Osteocyte (in vitro differentiated cells): ENCODE measurements around the gene PCCA. TPM values are rescaled to one million over a fixed set of nuclear protein-coding genes. Genes with fewer than 3 reads are reported as not detected.

Source experiments
- DNase-seq: peaks from one replicate; pipeline ENCODE4 v3.0.0; 2021; ENCODE audit warnings: mixed read lengths; ENCODE audit not compliant: unreplicated experiment; ENCODE audit errors: extremely low spot score
- H3K27ac Mint-ChIP-seq: one replicate; pipeline ENCODE4 v1.8.0; 2021; ENCODE audit warnings: mild to moderate bottlenecking, mixed read lengths; ENCODE audit not compliant: unreplicated experiment
- H3K27me3 Mint-ChIP-seq: one replicate; pipeline ENCODE4 v1.8.0; 2021; ENCODE audit warnings: mixed read lengths; ENCODE audit not compliant: unreplicated experiment
- H3K36me3 Mint-ChIP-seq: one replicate; pipeline ENCODE4 v1.8.0; 2021; ENCODE audit warnings: mixed read lengths; ENCODE audit not compliant: unreplicated experiment
- H3K4me1 Mint-ChIP-seq: one replicate; pipeline ENCODE4 v1.8.0; 2021; ENCODE audit warnings: mixed read lengths; ENCODE audit not compliant: unreplicated experiment
- H3K4me3 Mint-ChIP-seq: one replicate; pipeline ENCODE4 v1.8.0; 2021; ENCODE audit warnings: mild to moderate bottlenecking, moderate library complexity, mixed read lengths; ENCODE audit not compliant: unreplicated experiment
- H3K9me3 Mint-ChIP-seq: one replicate; pipeline ENCODE4 v1.8.0; 2021; ENCODE audit warnings: mixed read lengths; ENCODE audit not compliant: unreplicated experiment
- total RNA-seq: library from RNA; stranded (reverse); gene quantifications from 2 replicates; pipeline ENCODE4 v1.2.1, GENCODE V29; 2021
- TF ChIP-seq, protein P1 (sequence below): fragments of 200-600 bp; sonication (generic); IDR thresholded peaks from 2 replicates; pipeline ENCODE4 v1.5.0; 2021; ENCODE audit warnings: antibody characterized with exemption, mild to moderate bottlenecking, moderate library complexity

PCCA gene
- total RNA-seq, 1 donor from 2014 or later = 33.7 TPM

DNA sequence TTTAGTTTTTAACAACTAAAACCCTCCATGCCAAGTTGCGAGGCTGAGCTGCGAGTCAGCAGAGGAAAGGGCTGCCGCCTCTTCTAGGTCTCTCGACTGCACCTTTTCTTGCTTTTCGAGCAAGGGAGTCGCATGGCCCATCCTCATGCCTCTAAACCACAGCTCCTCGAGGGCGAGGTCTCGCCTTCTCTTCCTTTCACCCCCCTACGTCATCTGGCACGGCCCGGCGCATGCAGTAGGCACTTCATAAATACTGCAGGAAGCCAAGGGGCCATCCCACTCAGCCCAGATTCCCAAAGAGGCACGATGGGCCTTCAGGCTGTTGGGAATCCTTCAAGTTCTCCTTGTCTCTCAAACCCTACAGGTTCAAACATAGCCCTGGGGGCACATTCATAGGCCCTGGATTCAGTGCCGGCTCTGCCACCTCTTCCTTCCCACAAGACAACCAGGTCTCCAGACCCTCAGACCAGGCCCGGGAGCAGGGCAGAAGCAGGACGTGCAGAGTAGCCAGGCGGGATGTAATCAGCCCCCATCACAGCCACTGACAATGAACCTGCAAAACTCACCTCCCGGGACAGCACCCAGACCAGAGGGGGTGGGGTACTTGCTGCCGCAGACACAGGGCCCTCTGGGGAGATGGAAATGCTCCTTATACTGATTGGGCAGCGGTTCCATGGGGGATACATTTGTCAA is 458.0 kb downstream of the PCCA start:
- no peaks in the 10 kb centered on the region for H3K9me3 Mint-ChIP-seq
- peaks cover 73% of the 10 kb centered on the region for H3K4me1 Mint-ChIP-seq
- DNase-seq = no peak
- no peak overlapping the region for H3K4me3 Mint-ChIP-seq
- no peaks in the 10 kb centered on the region for H3K36me3 Mint-ChIP-seq
- peak overlapping the region; percentile 89 for H3K27ac Mint-ChIP-seq
- no peaks in the 10 kb centered on the region for H3K27me3 Mint-ChIP-seq
- TF ChIP-seq, protein P1, sequence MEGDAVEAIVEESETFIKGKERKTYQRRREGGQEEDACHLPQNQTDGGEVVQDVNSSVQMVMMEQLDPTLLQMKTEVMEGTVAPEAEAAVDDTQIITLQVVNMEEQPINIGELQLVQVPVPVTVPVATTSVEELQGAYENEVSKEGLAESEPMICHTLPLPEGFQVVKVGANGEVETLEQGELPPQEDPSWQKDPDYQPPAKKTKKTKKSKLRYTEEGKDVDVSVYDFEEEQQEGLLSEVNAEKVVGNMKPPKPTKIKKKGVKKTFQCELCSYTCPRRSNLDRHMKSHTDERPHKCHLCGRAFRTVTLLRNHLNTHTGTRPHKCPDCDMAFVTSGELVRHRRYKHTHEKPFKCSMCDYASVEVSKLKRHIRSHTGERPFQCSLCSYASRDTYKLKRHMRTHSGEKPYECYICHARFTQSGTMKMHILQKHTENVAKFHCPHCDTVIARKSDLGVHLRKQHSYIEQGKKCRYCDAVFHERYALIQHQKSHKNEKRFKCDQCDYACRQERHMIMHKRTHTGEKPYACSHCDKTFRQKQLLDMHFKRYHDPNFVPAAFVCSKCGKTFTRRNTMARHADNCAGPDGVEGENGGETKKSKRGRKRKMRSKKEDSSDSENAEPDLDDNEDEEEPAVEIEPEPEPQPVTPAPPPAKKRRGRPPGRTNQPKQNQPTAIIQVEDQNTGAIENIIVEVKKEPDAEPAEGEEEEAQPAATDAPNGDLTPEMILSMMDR = no peak

DNA sequence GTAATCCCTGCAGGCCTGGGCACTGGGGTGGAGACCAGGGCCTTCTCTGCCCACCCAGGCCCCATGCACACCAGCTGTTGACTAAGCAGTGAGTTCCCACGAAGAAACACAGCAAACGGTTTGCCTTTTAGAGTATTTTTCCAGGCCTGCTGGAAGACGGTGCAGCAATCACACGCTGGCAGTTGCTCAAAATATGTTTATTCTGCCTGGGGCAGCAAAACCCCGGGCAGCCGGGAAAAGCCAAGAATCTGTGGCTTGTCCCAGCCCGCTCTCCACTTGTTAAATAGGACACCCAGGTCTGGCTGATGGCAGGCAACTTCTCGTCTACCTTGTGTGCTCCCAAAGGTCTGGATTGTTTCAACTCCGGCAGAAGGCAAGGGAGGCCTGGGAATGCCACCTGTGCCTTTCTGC is 458.9 kb downstream of the PCCA start:
- TF ChIP-seq, protein P1 = no peak
- Mint-ChIP-seq H3K27ac (peak overlapping the region; percentile 89), H3K4me3 (peak overlapping the region; percentile 8), H3K9me3 (no peaks in the 10 kb centered on the region), H3K27me3 (no peaks in the 10 kb centered on the region), H3K4me1 (peaks cover 66% of the 10 kb centered on the region), H3K36me3 (no peaks in the 10 kb centered on the region)
- peak; percentile 85 for DNase-seq

DNA sequence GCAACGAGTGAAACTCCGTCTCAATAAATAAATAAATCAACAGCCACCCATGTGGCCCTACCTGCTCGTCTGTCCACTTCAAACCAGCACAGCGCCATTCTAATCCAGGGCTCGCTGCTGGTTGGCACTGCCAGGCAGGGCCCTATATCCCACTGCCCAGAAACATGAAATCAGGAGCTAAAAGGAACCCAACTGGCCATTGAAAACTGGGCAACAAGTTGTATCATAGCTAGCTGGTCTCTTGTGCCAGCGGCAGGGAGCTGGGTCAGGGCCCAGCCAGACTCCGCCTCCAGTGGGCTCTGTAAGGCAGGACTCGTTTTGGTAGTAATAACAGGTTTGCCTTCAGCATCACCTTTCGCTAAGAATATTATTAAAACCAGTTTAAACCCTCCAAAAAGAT is 460.4 kb downstream of the PCCA start:
- no peaks in the 10 kb centered on the region for H3K27me3 Mint-ChIP-seq
- TF ChIP-seq, protein P1 = no peak
- H3K27ac Mint-ChIP-seq = no peak overlapping the region
- peak; percentile 38 for DNase-seq
- peaks cover under 1% of the 10 kb centered on the region for H3K9me3 Mint-ChIP-seq
- no peaks in the 10 kb centered on the region for H3K36me3 Mint-ChIP-seq
- peaks cover 53% of the 10 kb centered on the region for H3K4me1 Mint-ChIP-seq
- no peak overlapping the region for H3K4me3 Mint-ChIP-seq

DNA sequence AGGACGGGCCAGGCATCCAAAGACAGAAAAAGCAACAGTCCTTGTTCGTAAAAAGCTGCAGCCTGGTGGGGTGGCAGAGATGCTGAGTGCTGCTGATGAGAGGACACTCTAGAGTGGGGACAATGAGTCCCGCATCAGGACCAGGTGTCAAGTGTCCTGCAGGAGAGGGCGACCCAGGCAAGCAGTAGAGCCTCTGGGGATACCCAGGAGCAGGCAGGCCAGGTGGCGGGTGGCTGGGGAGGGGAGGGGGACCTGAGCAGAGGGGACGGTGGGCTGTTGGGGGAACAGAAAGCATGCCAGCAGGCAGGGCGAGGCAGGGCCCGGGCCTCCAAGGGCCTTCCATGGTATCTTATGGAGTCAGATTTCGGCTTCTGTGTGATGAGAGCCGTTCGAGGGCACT is 463.9 kb downstream of the PCCA start:
- H3K4me3 Mint-ChIP-seq = no peak overlapping the region
- no peak overlapping the region for H3K27ac Mint-ChIP-seq
- H3K27me3 Mint-ChIP-seq = no peaks in the 10 kb centered on the region
- H3K36me3 Mint-ChIP-seq = peaks cover 9% of the 10 kb centered on the region
- TF ChIP-seq, protein P1 = no peak
- H3K4me1 Mint-ChIP-seq = peaks cover 19% of the 10 kb centered on the region
- peak; percentile 65 for DNase-seq
- peaks cover 6% of the 10 kb centered on the region for H3K9me3 Mint-ChIP-seq

DNA sequence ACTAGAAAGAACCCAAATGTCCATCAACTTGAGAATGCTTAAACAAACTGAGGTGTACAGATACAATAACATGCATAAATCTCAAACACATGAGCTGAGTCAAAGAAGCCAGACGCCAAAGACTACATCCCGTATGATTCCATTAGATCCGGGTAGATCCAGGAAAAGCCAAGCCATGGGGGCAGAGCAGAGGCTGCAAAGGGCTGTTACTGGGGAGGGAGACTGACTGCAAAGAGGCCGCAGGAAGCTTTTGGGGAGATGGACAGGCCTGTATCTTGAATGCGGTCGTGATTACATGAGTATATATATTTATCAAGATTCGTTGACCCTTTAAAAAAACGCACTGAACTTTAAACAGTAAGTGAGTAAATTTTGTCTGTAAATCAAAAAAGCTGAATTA is 471.0 kb downstream of the PCCA start:
- no peaks in the 10 kb centered on the region for H3K27me3 Mint-ChIP-seq
- peaks cover under 1% of the 10 kb centered on the region for H3K9me3 Mint-ChIP-seq
- TF ChIP-seq, protein P1 = no peak
- H3K4me3 Mint-ChIP-seq = no peak overlapping the region
- no peak overlapping the region for H3K27ac Mint-ChIP-seq
- H3K4me1 Mint-ChIP-seq = peaks cover 5% of the 10 kb centered on the region
- DNase-seq = peak; percentile 64
- H3K36me3 Mint-ChIP-seq = peaks cover 4% of the 10 kb centered on the region
